H1 (cell line): ENCODE measurements around the gene ARHGEF2. TPM values are rescaled to one million over a fixed set of nuclear protein-coding genes. Genes with fewer than 3 reads are reported as not detected.

Experiments used
- CTBP2 ChIP-seq: IDR thresholded peaks from 2 replicates; pipeline ENCODE4 v1.7.0; 2011; ENCODE audit warnings: borderline replicate concordance, mild to moderate bottlenecking, moderate library complexity, mixed read lengths, low read length; ENCODE audit not compliant: insufficient read depth, insufficient read length
- EZH2 ChIP-seq: fragments of 200-600 bp; sonication (generic); IDR thresholded peaks from 2 replicates; pipeline ENCODE4 v1.7.1; 2012; ENCODE audit warnings: low read depth, mild to moderate bottlenecking, moderate library complexity, low read length, inconsistent platforms; ENCODE audit not compliant: severe bottlenecking
- FOSL1 ChIP-seq: IDR thresholded peaks from 2 replicates; pipeline ENCODE4 v1.6.1; 2011; ENCODE audit warnings: mild to moderate bottlenecking, low read depth, low read length, moderate library complexity; ENCODE audit not compliant: insufficient read depth
- KDM4A ChIP-seq: IDR thresholded peaks from one replicate; pipeline ENCODE4 v1.7.1; 2012; ENCODE audit warnings: low read depth, mild to moderate bottlenecking, moderate library complexity, low read length, inconsistent platforms; ENCODE audit not compliant: severe bottlenecking
- TAF1 ChIP-seq: IDR thresholded peaks from 2 replicates; pipeline ENCODE4 v1.6.1; 2011; ENCODE audit warnings: mild to moderate bottlenecking, low read depth, low read length
- TCF12 ChIP-seq: IDR thresholded peaks from 2 replicates; pipeline ENCODE4 v1.6.1; 2011; ENCODE audit warnings: low read depth, mild to moderate bottlenecking, low read length
- TEAD4 ChIP-seq: IDR thresholded peaks from 2 replicates; pipeline ENCODE4 v1.6.1; 2012; ENCODE audit warnings: low read depth, low read length, inconsistent platforms, mixed read lengths
- polyA plus RNA-seq, 7 experiments: library from polyadenylated mRNA; depleted of rRNA in 3 of 7; stranded (reverse) in 5 of 7; unstranded in 2 of 7; fragments of >200 nt in 5 of 7; fragments of 200-250 nt in 2 of 7; gene quantifications; 1 replicate in 5 of 7; 2 replicates in 1 of 7; 4 replicates in 1 of 7; pipeline versions ENCODE4 v1.2.1 to v1.2.3, GENCODE V29; 2011 to 2013; ENCODE audit warnings: missing spikeins in 2 of 7, mixed read lengths in 2 of 7
- total RNA-seq: library from RNA; stranded (reverse); fragmentation: NEBNext Ultra II Directional; extraction: Animal tissue kit (Norgen Biotek cat#: 25700); gene quantifications from 2 replicates; pipeline ENCODE4 v1.2.1, GENCODE V29; 2021
- TF ChIP-seq, protein P1 (sequence below): fragments of 300-600 bp; sonication (generic); IDR thresholded peaks from 2 replicates; pipeline ENCODE4 v1.7.1; 2012; ENCODE audit warnings: low read length, moderate library complexity, mild to moderate bottlenecking, inconsistent platforms; ENCODE audit not compliant: insufficient replicate concordance
- TF ChIP-seq, protein P2 (sequence below), 3 experiments: IDR thresholded peaks; 1 replicate in 2 of 3; 2 replicates in 1 of 3; pipeline versions ENCODE4 v1.5.1 to v1.6.1; 2011; ENCODE audit warnings: low read length in 3 of 3, mild to moderate bottlenecking in 3 of 3, inconsistent platforms in 2 of 3, low read depth in 1 of 3, moderate library complexity in 1 of 3; ENCODE audit not compliant: insufficient read depth in 1 of 3; ENCODE audit errors: control extremely low read depth in 1 of 3

ARHGEF2 gene
- total and polyA plus RNA-seq, 2 of the 8 experiments (the other 6 are each of a cell fraction or from before 2014, with no cell fraction given): 42.7 to 80.5 TPM

GRCh38 chr1:155968670-155969069 lies 9.7 kb downstream of the ARHGEF2 start (continued):
- TF ChIP-seq, protein P1, sequence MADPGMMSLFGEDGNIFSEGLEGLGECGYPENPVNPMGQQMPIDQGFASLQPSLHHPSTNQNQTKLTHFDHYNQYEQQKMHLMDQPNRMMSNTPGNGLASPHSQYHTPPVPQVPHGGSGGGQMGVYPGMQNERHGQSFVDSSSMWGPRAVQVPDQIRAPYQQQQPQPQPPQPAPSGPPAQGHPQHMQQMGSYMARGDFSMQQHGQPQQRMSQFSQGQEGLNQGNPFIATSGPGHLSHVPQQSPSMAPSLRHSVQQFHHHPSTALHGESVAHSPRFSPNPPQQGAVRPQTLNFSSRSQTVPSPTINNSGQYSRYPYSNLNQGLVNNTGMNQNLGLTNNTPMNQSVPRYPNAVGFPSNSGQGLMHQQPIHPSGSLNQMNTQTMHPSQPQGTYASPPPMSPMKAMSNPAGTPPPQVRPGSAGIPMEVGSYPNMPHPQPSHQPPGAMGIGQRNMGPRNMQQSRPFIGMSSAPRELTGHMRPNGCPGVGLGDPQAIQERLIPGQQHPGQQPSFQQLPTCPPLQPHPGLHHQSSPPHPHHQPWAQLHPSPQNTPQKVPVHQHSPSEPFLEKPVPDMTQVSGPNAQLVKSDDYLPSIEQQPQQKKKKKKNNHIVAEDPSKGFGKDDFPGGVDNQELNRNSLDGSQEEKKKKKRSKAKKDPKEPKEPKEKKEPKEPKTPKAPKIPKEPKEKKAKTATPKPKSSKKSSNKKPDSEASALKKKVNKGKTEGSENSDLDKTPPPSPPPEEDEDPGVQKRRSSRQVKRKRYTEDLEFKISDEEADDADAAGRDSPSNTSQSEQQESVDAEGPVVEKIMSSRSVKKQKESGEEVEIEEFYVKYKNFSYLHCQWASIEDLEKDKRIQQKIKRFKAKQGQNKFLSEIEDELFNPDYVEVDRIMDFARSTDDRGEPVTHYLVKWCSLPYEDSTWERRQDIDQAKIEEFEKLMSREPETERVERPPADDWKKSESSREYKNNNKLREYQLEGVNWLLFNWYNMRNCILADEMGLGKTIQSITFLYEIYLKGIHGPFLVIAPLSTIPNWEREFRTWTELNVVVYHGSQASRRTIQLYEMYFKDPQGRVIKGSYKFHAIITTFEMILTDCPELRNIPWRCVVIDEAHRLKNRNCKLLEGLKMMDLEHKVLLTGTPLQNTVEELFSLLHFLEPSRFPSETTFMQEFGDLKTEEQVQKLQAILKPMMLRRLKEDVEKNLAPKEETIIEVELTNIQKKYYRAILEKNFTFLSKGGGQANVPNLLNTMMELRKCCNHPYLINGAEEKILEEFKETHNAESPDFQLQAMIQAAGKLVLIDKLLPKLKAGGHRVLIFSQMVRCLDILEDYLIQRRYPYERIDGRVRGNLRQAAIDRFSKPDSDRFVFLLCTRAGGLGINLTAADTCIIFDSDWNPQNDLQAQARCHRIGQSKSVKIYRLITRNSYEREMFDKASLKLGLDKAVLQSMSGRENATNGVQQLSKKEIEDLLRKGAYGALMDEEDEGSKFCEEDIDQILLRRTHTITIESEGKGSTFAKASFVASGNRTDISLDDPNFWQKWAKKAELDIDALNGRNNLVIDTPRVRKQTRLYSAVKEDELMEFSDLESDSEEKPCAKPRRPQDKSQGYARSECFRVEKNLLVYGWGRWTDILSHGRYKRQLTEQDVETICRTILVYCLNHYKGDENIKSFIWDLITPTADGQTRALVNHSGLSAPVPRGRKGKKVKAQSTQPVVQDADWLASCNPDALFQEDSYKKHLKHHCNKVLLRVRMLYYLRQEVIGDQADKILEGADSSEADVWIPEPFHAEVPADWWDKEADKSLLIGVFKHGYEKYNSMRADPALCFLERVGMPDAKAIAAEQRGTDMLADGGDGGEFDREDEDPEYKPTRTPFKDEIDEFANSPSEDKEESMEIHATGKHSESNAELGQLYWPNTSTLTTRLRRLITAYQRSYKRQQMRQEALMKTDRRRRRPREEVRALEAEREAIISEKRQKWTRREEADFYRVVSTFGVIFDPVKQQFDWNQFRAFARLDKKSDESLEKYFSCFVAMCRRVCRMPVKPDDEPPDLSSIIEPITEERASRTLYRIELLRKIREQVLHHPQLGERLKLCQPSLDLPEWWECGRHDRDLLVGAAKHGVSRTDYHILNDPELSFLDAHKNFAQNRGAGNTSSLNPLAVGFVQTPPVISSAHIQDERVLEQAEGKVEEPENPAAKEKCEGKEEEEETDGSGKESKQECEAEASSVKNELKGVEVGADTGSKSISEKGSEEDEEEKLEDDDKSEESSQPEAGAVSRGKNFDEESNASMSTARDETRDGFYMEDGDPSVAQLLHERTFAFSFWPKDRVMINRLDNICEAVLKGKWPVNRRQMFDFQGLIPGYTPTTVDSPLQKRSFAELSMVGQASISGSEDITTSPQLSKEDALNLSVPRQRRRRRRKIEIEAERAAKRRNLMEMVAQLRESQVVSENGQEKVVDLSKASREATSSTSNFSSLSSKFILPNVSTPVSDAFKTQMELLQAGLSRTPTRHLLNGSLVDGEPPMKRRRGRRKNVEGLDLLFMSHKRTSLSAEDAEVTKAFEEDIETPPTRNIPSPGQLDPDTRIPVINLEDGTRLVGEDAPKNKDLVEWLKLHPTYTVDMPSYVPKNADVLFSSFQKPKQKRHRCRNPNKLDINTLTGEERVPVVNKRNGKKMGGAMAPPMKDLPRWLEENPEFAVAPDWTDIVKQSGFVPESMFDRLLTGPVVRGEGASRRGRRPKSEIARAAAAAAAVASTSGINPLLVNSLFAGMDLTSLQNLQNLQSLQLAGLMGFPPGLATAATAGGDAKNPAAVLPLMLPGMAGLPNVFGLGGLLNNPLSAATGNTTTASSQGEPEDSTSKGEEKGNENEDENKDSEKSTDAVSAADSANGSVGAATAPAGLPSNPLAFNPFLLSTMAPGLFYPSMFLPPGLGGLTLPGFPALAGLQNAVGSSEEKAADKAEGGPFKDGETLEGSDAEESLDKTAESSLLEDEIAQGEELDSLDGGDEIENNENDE: no peak
- TF ChIP-seq TCF12 (no peak), CTBP2 (no peak), TEAD4 (no peak), KDM4A (no peak), FOSL1 (no peak), EZH2 (no peak), TAF1 (no peak)
- TF ChIP-seq, protein P2, sequence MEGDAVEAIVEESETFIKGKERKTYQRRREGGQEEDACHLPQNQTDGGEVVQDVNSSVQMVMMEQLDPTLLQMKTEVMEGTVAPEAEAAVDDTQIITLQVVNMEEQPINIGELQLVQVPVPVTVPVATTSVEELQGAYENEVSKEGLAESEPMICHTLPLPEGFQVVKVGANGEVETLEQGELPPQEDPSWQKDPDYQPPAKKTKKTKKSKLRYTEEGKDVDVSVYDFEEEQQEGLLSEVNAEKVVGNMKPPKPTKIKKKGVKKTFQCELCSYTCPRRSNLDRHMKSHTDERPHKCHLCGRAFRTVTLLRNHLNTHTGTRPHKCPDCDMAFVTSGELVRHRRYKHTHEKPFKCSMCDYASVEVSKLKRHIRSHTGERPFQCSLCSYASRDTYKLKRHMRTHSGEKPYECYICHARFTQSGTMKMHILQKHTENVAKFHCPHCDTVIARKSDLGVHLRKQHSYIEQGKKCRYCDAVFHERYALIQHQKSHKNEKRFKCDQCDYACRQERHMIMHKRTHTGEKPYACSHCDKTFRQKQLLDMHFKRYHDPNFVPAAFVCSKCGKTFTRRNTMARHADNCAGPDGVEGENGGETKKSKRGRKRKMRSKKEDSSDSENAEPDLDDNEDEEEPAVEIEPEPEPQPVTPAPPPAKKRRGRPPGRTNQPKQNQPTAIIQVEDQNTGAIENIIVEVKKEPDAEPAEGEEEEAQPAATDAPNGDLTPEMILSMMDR (IDR thresholded peaks at IDR 0.05; ENCODE audit: control extremely low read depth in 1 of 3, insufficient read depth in 1 of 3, low read depth in 1 of 3, low read length in 3 of 3): no peak
